ENCODE measurements around the gene C1orf56.

The C1orf56 gene

GRCh38 chr1:151026460-151026859 is 21.1 kb upstream of the C1orf56 start:
- no peak for DNase-seq

GRCh38 chr1:151032164-151032563 is 15.4 kb upstream of the C1orf56 start:
- no peak for DNase-seq

GRCh38 chr1:151035167-151035566 is 12.4 kb upstream of the C1orf56 start:
- no peak for DNase-seq

- DNase-seq, result no peak
Observed at GRCh38 chr1:151036356-151036755, 11.2 kb upstream of the C1orf56 start, which contains the start of gene BNIPL. BNIPL (plus strand) TSS chr1:151036586; CDS start chr1:151036726, 140 bp downstream.

- DNase-seq, result no peak
Observed at GRCh38 chr1:151037032-151037431, 10.5 kb upstream of the C1orf56 start.

GRCh38 chr1:151039521-151039920 is 8.0 kb upstream of the C1orf56 start:
- DNase-seq, result no peak

GRCh38 chr1:151043163-151043562 is 4.4 kb upstream of the C1orf56 start:
- DNase-seq, result no peak

GRCh38 chr1:151047925-151048644 is 534 bp downstream of the C1orf56 start:
- peak; percentile 59 for DNase-seq

- no peak for DNase-seq
Observed at GRCh38 chr1:151048645-151049032, 1.1 kb downstream of the C1orf56 start.

- DNase-seq, result no peak
Observed at GRCh38 chr1:151049458-151049857, 1.9 kb downstream of the C1orf56 start.

- no peak for DNase-seq
Observed at GRCh38 chr1:151050051-151050688, 2.6 kb downstream of the C1orf56 start.

GRCh38 chr1:151051356-151052009 is 3.9 kb downstream of the C1orf56 start:
- no peak for DNase-seq

GRCh38 chr1:151054971-151055547 is 7.5 kb downstream of the C1orf56 start:
- DNase-seq, result no peak

- no peak for DNase-seq
Observed at GRCh38 chr1:151055581-151055980, 8.0 kb downstream of the C1orf56 start.

GRCh38 chr1:151056149-151056548 is 8.6 kb downstream of the C1orf56 start:
- DNase-seq, result peak; percentile 48

GRCh38 chr1:151058692-151059091 is 11.1 kb downstream of the C1orf56 start:
- no peak for DNase-seq

- peak; percentile 85 for DNase-seq
Observed at GRCh38 chr1:151059109-151060006, 11.8 kb downstream of the C1orf56 start, which contains the start of gene CDC42SE1. CDC42SE1 (minus strand) TSS chr1:151059622; CDS start chr1:151055730, 3,892 bp downstream.

GRCh38 chr1:151060007-151060656 is 12.6 kb downstream of the C1orf56 start, which contains the start of gene MLLT11:
MLLT11 (plus strand) TSS chr1:151060397; CDS start chr1:151067225, 6,828 bp downstream.
- no peak for DNase-seq

- DNase-seq, result no peak
Observed at GRCh38 chr1:151060657-151061421, 13.3 kb downstream of the C1orf56 start.

GRCh38 chr1:151061704-151062103 is 14.2 kb downstream of the C1orf56 start:
- no peak for DNase-seq

Data from activated gamma-delta T cell treated with Interleukin-2 at 50 U/mL for 16 hours (primary cell).